Lung (tissue), 12 donors: Measurements from ENCODE around the gene PCNP. TPM values are rescaled to one million over a fixed set of nuclear protein-coding genes. Genes with fewer than 3 reads are reported as not detected.

Experiments
- ATAC-seq: fragments of 200-7000 bp; cut with Tn5 transposase; one replicate; pipeline ENCODE4 v1.9.1; 2020; ENCODE audit warnings: moderate number of reproducible peaks; ENCODE audit not compliant: insufficient read depth, low FRiP score
- DNase-seq, 3 donors: peaks; one replicate each; pipeline ENCODE4 v3.0.0-alpha.2; 2013 to 2017
- H3K27ac ChIP-seq, 2 donors: one replicate each; pipeline ENCODE4 v1.5.1; 2013; ENCODE audit warnings: mild to moderate bottlenecking in 2 of 2, moderate library complexity in 2 of 2, control low read depth in 1 of 2, inconsistent platforms in 1 of 2, low read depth in 1 of 2, low read length in 1 of 2
- H3K27me3 ChIP-seq, 3 donors: one replicate each; pipeline ENCODE4 v1.5.1; 2013; ENCODE audit warnings: low read length in 2 of 3; ENCODE audit not compliant: control insufficient read depth in 3 of 3, insufficient read depth in 3 of 3
- H3K36me3 ChIP-seq, 4 donors: one replicate each; pipeline ENCODE4 v1.5.1; 2013; ENCODE audit warnings: low read length in 4 of 4, mild to moderate bottlenecking in 1 of 4, moderate library complexity in 1 of 4; ENCODE audit not compliant: control insufficient read depth in 4 of 4, insufficient read depth in 4 of 4
- H3K4me1 ChIP-seq, 5 donors: one replicate each; pipeline ENCODE4 v1.5.1; 2013; ENCODE audit warnings: low read length in 5 of 5, mild to moderate bottlenecking in 2 of 5, moderate library complexity in 1 of 5; ENCODE audit not compliant: control insufficient read depth in 5 of 5, insufficient read depth in 5 of 5
- H3K4me3 ChIP-seq: one replicate; pipeline ENCODE4 v1.5.1; 2013; ENCODE audit warnings: mild to moderate bottlenecking, control low read depth, moderate library complexity
- H3K9ac ChIP-seq, 2 donors: one replicate each; pipeline ENCODE4 v1.5.1; 2013; ENCODE audit warnings: low read length in 2 of 2, control low read depth in 1 of 2; ENCODE audit not compliant: insufficient read depth in 1 of 2
- H3K9me3 ChIP-seq, 4 donors: one replicate each; pipeline ENCODE4 v1.5.1; 2013; ENCODE audit warnings: low read length in 3 of 4, mild to moderate bottlenecking in 1 of 4, moderate library complexity in 1 of 4; ENCODE audit not compliant: control insufficient read depth in 4 of 4, insufficient read depth in 3 of 4
- CTCF ChIP-seq: IDR thresholded peaks from 2 replicates; pipeline ENCODE4 v1.5.1; 2012; ENCODE audit warnings: mild to moderate bottlenecking; ENCODE audit errors: control extremely low read depth, extremely low read depth
- WGBS, 2 donors: extraction: QIAGEN DNeasy Blood & Tissue Kit; methylation state at CpG; one replicate each; pipeline ENCODE4 v1.1.7; 2013; 5-methylcytosine and 5-hydroxymethylcytosine counted together
- polyA plus RNA-seq, 2 donors: library from polyadenylated mRNA; stranded (reverse); fragments of 200-250 nt; gene quantifications; one replicate each; pipeline ENCODE4 v1.2.1, GENCODE V29; 2013
- total RNA-seq, 2 donors: library from RNA; depleted of rRNA in 1 of 2; stranded (reverse); fragments of >200 nt in 1 of 2; gene quantifications; one replicate each; pipeline ENCODE4 v1.2.1, GENCODE V29; 2014 to 2021
- donor health status: control.
- donor health status: control.
- donor health status: Bipolar disorder and iron deficiency.
- donor health status: healthy.
- donor health status: DM: yes; HTN: yes; CAD: no.

Gene PCNP
- total and polyA plus RNA-seq, 4 donors: 73.1 to 195 (median 99.7) TPM

DNA sequence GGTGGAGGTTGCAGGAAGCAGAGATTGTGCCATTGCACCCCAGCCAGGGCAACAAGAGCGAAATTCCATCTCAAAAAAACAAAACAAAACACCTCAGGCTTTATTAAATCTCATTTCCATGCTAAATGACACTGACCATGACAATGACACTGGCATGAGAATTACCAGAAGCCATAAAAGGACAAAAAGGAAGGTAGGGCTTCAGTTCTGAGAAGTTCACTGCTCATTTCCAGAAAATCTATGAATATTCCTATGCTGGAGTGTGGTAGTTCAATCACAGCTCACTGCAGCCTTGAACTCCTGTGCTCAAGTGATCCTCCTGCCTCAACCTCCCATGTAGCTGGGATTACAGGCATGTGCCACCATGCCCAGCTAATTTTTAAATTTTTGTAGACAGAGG, 44.7 kb downstream of the PCNP start:
- no peak for TF ChIP-seq CTCF
- H3K36me3 ChIP-seq: no peaks in the 10 kb centered on the region
- no peak overlapping the region for H3K27ac ChIP-seq
- no peaks in the 10 kb centered on the region for H3K4me1 ChIP-seq
- ATAC-seq (no peak), DNase-seq (no peak)
- WGBS, 2 donors: 83 to 86% methylated on average over 1 of the region's 1 CpG
- H3K9ac ChIP-seq: no peak overlapping the region
- no peaks in the 10 kb centered on the region for H3K27me3 ChIP-seq
- no peaks in the 10 kb centered on the region for H3K9me3 ChIP-seq
- no peak overlapping the region for H3K4me3 ChIP-seq

GRCh38 chr3:101619734-101620133, 45.8 kb downstream of the PCNP start:
- Histone ChIP-seq H3K27ac (no peak overlapping the region), H3K36me3 (no peaks in the 10 kb centered on the region), H3K9me3 (peaks cover 0 to under 1% (median 0%) of the 10 kb centered on the region in 4 donors), H3K27me3 (no peaks in the 10 kb centered on the region), H3K9ac (no peak overlapping the region), H3K4me3 (no peak overlapping the region), H3K4me1 (no peaks in the 10 kb centered on the region)
- DNase-seq (no peak), ATAC-seq (no peak)
- 91 to 93% methylated on average over 3 of the region's 3 CpGs for WGBS, 2 donors
- no peak for TF ChIP-seq CTCF

DNA sequence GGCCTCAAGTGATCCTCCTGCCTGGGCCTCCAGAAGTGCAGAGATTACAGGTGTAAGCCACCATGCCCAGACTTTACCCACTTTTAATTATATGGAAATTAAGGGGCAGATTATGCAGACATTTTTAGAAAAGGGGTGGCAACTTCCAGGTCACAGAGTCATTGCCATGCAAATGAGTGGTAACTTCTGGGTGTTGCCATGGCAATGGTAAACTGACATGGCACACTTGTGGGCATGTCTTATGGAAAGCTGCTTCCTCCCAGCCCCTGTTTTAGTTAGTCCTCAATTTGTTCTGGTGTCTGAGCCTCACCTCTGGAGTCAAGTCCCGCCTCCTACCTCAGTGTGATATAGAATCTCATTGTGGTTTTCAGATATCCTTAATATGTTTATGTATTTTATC, 49.7 kb downstream of the PCNP start:
- Histone ChIP-seq H3K9ac (no peak overlapping the region), H3K27ac (no peak overlapping the region), H3K9me3 (peaks cover 0 to 2% (median 0%) of the 10 kb centered on the region in 4 donors), H3K36me3 (no peaks in the 10 kb centered on the region), H3K27me3 (no peaks in the 10 kb centered on the region), H3K4me1 (no peaks in the 10 kb centered on the region), H3K4me3 (no peak overlapping the region)
- ATAC-seq: no peak
- WGBS, 2 donors: 95 to 100% methylated on average over 1 of the region's 1 CpG
- DNase-seq: no peak
- TF ChIP-seq CTCF: no peak

DNA sequence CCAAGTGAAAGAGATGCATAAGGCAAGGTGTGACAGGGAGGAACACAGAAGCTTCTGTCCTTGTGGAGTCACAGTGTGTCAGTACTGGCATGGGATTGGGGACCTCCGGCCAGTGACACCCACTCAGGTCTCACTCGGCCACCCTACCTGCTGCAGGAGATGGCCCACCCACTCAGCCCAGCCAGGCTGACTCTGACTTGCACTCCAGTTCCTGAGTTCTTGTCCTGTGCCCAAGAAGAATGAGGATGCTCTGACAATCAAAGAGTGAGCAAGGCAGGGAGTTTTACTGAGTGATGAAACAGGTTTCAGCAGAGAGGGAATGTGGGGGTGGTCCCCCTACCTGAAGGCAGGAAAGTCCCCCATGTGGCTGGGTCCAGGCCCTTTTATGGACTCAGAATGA, 50.9 kb downstream of the PCNP start:
- no peaks in the 10 kb centered on the region for H3K36me3 ChIP-seq
- no peak for TF ChIP-seq CTCF
- WGBS, 2 donors: 93 to 98% methylated on average over 2 of the region's 2 CpGs
- H3K4me3 ChIP-seq: no peak overlapping the region
- no peak overlapping the region for H3K9ac ChIP-seq
- no peak for DNase-seq
- H3K27ac ChIP-seq: no peak overlapping the region
- H3K27me3 ChIP-seq: no peaks in the 10 kb centered on the region
- H3K4me1 ChIP-seq: no peaks in the 10 kb centered on the region
- H3K9me3 ChIP-seq: peaks cover 0 to 2% (median 0%) of the 10 kb centered on the region in 4 donors
- no peak for ATAC-seq
